Fibroblast of skin of left quadriceps (primary cell): Measurements from ENCODE around the gene KLF11.
"Not testable (repeated sequence)": the region's sequence is repeated elsewhere in the genome, so short reads cannot be mapped to it uniquely, and the experiment has no call there.

ENCODE experiments used
- DNase-seq, 2 experiments: peaks; one replicate each; pipeline ENCODE4 v3.0.0-alpha.2; 2013; ENCODE audit warnings: low read depth in 2 of 2

Gene KLF11

GRCh38 chr2:10022966-10023662 lies 20.2 kb upstream of the KLF11 start:
- no peak for DNase-seq

DNA sequence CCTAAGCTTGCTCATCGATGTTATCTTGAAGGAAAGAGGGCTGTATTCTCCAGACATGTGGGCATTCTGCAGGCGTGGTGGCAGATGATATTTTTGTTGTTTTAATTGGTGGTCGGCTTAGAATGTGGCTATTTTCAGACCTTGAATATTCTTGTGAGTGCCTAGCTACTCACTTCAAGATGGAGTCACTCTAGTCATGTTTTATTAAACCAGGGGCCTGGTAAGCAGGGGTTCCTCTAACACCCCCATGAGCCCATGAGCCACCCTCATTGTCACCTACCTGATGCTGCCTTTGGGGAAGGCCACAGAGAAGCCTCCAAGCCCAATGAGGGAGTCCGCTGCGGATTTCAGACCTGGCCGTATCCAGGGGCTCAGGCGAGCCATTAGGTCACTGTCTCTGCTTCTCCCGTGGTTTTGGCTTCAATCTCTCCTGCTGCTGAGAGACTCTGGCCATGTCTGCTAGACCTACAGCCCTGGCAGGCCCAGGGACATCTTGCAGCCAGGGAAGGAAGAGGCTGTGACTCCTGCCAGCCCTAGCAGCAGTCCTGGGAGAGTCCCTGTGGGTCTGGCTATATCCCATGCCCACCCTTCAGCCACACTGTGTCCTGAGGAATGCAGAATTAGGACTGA lies 16.3 kb upstream of the KLF11 start:
- no peak for DNase-seq

- DNase-seq, result no peak
Observed at GRCh38 chr2:10027660-10028330, 15.6 kb upstream of the KLF11 start.

DNA sequence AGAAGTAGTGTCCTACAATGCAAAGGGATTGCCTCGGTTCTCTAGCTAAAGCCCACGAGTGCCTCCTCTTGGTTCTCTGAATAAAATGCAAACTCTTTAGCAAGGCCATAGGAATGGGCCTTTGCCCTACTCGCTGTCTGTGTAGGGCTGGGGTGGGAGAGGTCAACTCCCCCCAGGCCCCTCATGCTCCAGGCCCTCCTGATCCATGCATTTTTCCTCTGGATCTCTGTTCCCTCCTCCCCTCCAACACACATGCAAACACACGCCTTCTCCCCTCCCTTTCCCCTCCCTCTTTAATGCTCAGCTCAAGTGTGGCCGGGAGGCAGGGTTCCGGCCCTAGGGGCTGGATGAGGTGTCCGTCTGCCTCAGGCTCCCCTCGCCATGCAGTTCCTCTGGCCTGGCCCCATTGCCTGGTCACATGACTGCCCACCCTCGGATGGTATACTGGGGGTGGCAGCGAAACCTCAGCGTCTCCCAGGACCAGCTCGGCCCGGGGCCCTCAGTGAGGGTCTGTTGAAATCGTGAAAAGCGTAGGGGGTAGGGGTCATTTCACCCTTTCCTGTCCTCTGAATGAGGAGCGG lies 14.9 kb upstream of the KLF11 start:
- no peak for DNase-seq

GRCh38 chr2:10028988-10029874 lies 14.1 kb upstream of the KLF11 start:
- no peak for DNase-seq

DNA sequence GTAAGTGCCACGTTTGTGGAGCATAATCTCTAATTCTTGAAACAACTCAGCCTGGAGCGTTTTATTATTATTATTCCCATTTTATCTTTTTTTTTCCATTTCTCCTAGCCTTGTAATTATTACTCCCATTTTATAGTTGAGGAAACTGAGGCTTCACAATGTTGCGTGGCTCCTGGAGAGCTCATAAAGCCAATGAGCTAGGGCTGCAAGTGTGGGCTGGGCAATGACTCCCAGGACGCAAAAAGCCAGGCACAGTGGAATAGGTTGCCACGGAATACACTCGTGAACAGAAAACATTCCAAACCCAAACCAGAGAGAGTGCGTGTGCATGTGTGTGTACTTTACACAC lies 13.5 kb upstream of the KLF11 start:
- no peak for DNase-seq

DNA sequence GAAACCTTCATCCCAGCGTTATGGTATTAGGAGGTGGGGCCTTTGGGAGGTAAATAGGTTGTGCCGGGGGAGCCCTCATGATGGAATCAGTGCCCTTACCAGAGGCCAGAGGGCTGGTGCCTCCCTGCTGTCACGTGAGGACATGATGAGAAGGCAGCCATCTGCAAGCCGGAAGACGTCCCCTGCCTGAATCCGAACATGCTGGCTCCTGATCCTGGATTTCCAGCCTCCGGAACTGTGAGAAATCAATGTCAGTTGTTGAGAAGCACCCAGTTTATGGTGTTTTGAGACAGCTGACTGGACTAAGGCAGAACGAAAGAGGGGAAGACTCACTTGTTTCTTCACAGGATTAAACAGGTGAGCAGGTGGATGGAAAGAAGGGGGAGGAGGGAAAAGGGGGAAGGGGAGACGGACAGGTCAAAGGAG lies 13.0 kb upstream of the KLF11 start:
- no peak for DNase-seq

- not testable (repeated sequence) for DNase-seq
Observed at GRCh38 chr2:10030798-10031197, 12.6 kb upstream of the KLF11 start.

GRCh38 chr2:10031886-10032745 lies 11.2 kb upstream of the KLF11 start:
- DNase-seq, result no peak

DNA sequence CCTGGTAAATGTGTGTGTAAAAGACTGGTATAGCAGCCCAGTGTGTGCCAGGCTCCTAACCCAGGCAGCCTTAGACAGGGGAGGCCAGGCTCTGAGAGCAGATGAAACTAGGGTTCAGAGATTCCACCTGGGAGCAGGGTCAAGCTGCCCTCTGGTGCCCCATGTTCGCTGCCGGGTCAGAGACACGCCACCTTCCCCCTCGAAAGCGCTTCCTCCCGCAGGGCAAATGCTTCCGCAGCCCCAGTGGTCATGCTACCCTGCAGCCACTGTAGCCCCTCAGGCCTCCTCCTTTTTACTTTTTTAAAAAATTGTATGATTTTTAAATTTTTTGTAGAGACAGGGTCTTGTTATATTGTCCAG lies 10.6 kb upstream of the KLF11 start:
- DNase-seq, result no peak

GRCh38 chr2:10033251-10034006 lies 9.9 kb upstream of the KLF11 start:
- DNase-seq, result no peak

DNA sequence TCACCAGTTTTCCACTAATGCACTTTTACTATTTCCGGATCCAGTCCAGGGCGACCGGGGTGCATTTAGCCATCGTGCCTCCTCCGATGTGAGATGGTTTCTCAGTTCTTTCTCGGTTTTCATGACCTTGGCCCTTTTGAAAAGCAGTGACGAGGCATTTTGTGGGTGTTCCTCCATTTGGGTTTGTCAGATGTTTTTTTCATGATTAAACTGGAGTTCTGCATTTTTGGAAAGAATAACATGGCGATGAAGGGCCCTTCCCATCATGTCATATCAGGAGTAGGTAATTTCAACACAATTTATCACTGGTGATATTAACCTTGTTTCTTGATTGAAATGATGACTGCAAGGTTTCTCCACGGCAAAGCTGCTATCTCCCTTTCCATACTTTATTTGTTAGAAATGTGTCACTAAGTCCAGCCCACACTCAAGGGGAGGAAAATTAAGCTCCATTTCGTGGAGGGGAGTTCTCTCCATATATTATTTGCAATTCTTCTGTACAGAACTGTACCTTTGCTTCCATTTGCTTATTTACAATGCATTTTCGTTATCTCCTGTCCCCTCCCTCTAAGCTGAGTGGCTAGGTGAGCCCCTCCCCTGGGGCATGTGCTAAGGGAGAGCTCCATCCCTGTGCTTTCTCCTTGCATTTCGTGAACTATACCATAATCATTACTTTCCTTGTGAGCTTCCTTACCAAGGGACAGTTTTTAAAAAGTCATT lies 8.9 kb upstream of the KLF11 start:
- DNase-seq, result no peak

DNA sequence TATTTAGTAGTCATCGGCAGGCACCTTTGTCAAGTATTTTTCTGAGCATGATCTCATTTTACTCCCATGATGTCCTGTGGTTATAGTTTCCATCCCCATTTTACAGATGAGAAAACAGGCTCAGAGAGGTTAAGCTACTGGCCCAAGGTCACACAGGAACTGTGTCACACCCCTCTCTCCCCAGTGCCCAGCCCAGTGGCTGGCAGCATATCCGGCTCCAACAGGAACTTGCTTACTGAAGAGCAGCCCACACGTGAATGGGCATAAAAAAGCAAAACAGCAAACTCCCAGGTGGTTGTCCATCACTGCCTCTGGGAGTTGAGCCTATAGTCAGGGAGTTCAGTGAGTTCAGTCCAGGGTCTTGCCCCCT lies 8.3 kb upstream of the KLF11 start:
- no peak for DNase-seq

DNA sequence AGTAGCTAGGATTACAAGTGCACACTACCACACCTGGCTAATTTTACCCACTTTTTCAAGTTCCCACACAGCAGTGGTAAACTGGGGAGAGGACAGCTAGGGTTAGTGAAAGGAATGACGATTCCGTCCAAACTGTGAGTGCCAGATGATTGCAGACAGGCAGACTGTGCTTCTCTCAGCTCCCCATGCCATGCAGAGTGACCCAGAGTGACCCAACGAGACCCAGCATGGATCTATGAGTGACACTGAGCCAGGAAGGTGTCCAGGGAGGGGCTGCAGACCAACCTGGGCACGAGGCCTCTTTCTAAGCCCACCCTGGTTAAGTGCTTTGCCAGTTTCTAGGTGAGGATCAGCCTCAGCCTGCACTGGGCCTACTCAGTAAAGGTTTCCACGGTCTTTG lies 7.7 kb upstream of the KLF11 start:
- DNase-seq, result no peak

DNA sequence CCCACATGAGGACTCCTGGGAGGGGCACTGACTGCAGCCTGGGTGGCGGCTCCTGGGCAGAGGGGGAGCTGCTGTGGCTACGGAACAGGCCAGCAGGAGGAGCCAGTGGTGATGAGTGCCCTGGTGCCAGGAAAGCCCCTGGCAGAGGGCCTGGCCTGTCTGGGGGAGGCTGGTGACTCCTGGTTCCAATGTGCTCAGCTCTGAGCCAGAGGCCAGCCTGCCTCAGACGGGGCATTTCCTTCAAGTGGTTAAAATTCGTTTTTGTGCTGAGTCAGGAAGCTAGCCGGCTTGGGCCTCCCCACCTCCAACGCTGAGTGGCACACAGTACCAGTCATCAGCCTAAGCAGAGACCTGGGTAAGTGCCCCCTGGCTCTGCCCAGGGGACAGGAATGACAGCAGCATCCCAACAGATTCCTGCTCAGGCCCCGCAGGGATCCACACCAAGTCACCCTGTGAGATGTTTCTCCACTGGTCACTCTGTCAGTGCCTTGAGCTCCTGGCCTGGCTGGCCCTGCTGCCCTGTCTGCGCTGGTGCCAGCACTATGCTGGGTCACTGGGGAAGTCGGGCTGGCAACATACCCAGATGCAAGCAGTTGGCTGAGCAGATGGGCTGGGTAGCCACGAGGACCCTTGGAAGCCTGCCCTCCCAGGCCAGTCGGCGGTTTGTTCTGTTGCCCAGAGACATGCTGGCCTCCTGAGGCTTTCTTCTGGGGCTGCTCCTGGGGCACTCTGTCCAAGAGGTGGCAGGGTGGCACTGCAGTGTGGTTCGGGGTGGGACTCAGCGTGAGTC lies 7.1 kb upstream of the KLF11 start:
- DNase-seq, result no peak

DNA sequence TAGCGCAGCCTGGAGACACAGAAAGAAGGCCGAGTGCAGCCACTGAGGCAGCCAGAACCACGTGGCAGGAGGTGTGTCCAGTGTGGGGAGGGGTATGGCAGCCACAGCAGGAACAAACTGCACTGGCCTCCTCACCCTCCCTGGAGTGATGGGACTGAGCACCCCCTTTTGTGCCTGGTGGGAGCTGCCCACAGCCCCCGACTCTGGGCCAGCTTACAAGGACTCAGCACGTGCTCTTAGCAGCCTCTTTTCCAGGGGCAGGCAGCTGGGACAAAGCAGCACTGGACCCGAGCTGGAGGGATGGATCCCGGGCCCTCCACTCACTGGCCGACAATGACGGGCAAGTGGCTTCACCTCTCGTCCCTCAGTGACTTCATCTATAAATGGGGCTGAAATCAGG lies 5.2 kb upstream of the KLF11 start:
- no peak for DNase-seq

DNA sequence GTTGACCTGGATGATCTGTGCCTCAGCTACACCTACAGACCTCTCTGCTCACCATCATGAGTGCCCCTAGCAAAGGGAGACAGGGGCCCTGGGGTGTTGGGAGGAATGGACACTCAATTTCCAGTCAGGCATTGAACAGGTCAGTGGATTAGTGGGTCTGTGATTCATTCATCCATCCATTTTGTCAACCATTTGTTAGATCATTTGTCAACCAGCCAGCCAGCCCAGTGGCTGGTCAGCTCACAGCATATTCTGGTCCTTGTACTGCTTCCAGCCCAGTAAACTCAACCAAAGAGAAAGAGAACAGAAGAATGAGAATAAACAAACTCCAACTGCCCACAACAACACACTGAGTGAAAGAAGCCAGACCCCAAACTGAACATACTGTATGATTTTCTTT lies 4.6 kb upstream of the KLF11 start:
- no peak for DNase-seq

- DNase-seq, result no peak
Observed at GRCh38 chr2:10039658-10040410, 3.5 kb upstream of the KLF11 start.
